ENCODE results near the gene ETV3. TPM values are rescaled to one million over a fixed set of nuclear protein-coding genes. Genes with fewer than 3 reads are reported as not detected.

Gene ETV3
- total RNA-seq, 2 experiments from 2014 or later, result 11.1 to 20.4 TPM

DNA sequence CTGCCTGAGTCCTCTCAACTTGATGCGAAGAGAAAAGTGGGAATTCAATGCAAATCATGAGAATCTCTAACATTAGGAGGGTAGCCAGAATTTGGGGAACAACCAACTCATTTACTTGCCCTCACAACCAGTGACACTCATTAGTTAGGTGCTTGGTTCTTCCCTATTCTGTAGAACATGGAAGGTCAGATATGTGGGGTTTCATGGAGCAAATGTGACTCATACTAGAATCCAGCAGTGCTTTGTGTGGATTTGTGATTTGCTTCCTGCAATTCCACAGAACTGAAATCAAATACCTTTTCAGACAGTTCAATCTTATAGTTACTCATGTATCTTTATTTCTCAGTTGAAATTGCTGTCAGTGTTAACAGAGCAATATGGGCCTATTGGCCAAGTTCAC lies 6.9 kb upstream of the ETV3 start:
- intact Hi-C loops (cut with micrococcal nuclease; ENCODE audit: unreplicated experiment), result no loop called here
- Histone ChIP-seq H3K4me2 (ENCODE audit: low read length) (no peak overlapping the region), H3K4me3 (ENCODE audit: low read depth, low read length, poor library complexity, severe bottlenecking) (no peak overlapping the region), H4K20me1 (ENCODE audit: insufficient read depth, low read length) (no peaks in the 10 kb centered on the region), H2AFZ (ENCODE audit: low read length) (no peak overlapping the region), H3K9me3 (ENCODE audit: low read length) (no peaks in the 10 kb centered on the region), H3K4me1 (ENCODE audit: insufficient read depth, low read length, poor library complexity, severe bottlenecking) (peaks cover 8% of the 10 kb centered on the region), H3K36me3 (ENCODE audit: insufficient read depth, low read length) (no peaks in the 10 kb centered on the region), H3K27ac (ENCODE audit: low read depth, low read length, poor library complexity, severe bottlenecking) (no peak overlapping the region), H3K79me2 (ENCODE audit: insufficient read depth, low read depth, low read length) (no peaks in the 10 kb centered on the region), H3K9me2 (ENCODE audit: insufficient read depth, low read length) (no peaks in the 10 kb centered on the region)
- ChIA-PET CTCF (ENCODE audit: unreplicated experiment) (no interaction called here), POLR2A (no interaction called here)
- DNase-seq (ENCODE audit: low spot score), result no peak
- BruUV-seq (replicated peaks), result no TSS peak
- TF ChIP-seq EZH2phosphoT487 (IDR thresholded peaks at IDR 0.05; ENCODE audit: borderline replicate concordance, low read depth, low read length), result no peak
- TF ChIP-seq, protein P1, sequence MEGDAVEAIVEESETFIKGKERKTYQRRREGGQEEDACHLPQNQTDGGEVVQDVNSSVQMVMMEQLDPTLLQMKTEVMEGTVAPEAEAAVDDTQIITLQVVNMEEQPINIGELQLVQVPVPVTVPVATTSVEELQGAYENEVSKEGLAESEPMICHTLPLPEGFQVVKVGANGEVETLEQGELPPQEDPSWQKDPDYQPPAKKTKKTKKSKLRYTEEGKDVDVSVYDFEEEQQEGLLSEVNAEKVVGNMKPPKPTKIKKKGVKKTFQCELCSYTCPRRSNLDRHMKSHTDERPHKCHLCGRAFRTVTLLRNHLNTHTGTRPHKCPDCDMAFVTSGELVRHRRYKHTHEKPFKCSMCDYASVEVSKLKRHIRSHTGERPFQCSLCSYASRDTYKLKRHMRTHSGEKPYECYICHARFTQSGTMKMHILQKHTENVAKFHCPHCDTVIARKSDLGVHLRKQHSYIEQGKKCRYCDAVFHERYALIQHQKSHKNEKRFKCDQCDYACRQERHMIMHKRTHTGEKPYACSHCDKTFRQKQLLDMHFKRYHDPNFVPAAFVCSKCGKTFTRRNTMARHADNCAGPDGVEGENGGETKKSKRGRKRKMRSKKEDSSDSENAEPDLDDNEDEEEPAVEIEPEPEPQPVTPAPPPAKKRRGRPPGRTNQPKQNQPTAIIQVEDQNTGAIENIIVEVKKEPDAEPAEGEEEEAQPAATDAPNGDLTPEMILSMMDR (conservative IDR thresholded peaks at IDR 0.05; ENCODE audit: low read length), result no peak

- intact Hi-C loops (cut with micrococcal nuclease; ENCODE audit: unreplicated experiment), result no loop called here
- H3K36me3 ChIP-seq (ENCODE audit: insufficient read depth, low read length), result no peaks in the 10 kb centered on the region
- no peaks in the 10 kb centered on the region for H3K9me3 ChIP-seq (ENCODE audit: low read length)
- POLR2A ChIA-PET, result no interaction called here
- no peak overlapping the region for H3K4me3 ChIP-seq (ENCODE audit: low read depth, low read length, poor library complexity, severe bottlenecking)
- CTCF ChIA-PET (ENCODE audit: unreplicated experiment), result no interaction called here
- H2AFZ ChIP-seq (ENCODE audit: low read length), result no peak overlapping the region
- peaks cover 10% of the 10 kb centered on the region for H3K4me1 ChIP-seq (ENCODE audit: insufficient read depth, low read length, poor library complexity, severe bottlenecking)
- H3K79me2 ChIP-seq (ENCODE audit: insufficient read depth, low read depth, low read length), result no peaks in the 10 kb centered on the region
- H3K9me2 ChIP-seq (ENCODE audit: insufficient read depth, low read length), result no peaks in the 10 kb centered on the region
- no TSS peak for BruUV-seq (replicated peaks)
- no peaks in the 10 kb centered on the region for H4K20me1 ChIP-seq (ENCODE audit: insufficient read depth, low read length)
- DNase-seq (ENCODE audit: low spot score), result no peak
- H3K27ac ChIP-seq (ENCODE audit: low read depth, low read length, poor library complexity, severe bottlenecking), result no peak overlapping the region
- H3K4me2 ChIP-seq (ENCODE audit: low read length), result no peak overlapping the region
- no peak for TF ChIP-seq EZH2phosphoT487 (IDR thresholded peaks at IDR 0.05; ENCODE audit: borderline replicate concordance, low read depth, low read length)
- TF ChIP-seq, protein P1 (conservative IDR thresholded peaks at IDR 0.05; ENCODE audit: low read length), result no peak
These were observed 6.3 kb upstream of the ETV3 start for GRCh38 chr1:157144509-157144908.

DNA sequence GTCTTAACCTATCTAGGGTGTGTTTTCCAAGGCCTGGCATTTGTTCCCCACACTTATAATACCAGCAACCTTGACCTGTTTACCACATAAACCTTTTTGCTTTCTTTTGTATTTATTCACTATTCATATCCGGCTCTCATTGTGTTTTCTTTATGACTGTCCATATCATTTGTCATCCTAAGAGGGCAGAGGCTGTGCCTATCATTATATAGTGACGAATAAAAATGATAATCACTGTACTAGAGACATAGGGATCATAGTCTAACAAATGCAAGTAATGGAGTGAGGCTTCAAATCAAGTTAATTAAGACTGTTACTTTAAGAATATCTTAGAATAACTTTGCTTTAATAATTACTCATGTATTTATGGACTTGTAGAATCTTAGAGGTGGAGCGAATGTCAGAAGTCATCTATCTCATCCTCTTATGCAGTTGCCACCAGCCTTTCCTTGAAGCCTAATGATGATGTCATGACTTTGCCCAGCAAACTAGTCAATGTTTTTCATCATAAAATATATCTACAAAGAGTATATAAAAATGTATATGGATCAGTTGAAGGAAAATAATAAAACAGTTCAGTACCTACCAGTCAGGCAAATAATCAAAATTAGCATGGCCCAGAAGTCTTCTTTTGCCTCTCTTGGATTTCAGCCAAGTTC lies 4.7 kb upstream of the ETV3 start:
- ChIA-PET CTCF (ENCODE audit: unreplicated experiment) (interaction anchor here (0.5 kb wide), 1 partner anchor 11 kb away, joined by 3 read pairs; no protein-coding TSS in a partner anchor), POLR2A (interaction anchor here (0.7 to 1.4 kb wide), 2 partner anchors 9 to 52 kb away, joined by 3 to 4 read pairs; no protein-coding TSS in a partner anchor)
- intact Hi-C loops (cut with micrococcal nuclease; ENCODE audit: unreplicated experiment), result no loop called here
- Histone ChIP-seq H3K79me2 (ENCODE audit: insufficient read depth, low read depth, low read length) (no peaks in the 10 kb centered on the region), H3K9me2 (ENCODE audit: insufficient read depth, low read length) (no peaks in the 10 kb centered on the region), H3K4me1 (ENCODE audit: insufficient read depth, low read length, poor library complexity, severe bottlenecking) (peaks cover 10% of the 10 kb centered on the region), H3K4me2 (ENCODE audit: low read length) (no peak overlapping the region), H3K9me3 (ENCODE audit: low read length) (no peaks in the 10 kb centered on the region), H3K36me3 (ENCODE audit: insufficient read depth, low read length) (no peaks in the 10 kb centered on the region), H3K4me3 (ENCODE audit: low read depth, low read length, poor library complexity, severe bottlenecking) (no peak overlapping the region), H2AFZ (ENCODE audit: low read length) (no peak overlapping the region), H4K20me1 (ENCODE audit: insufficient read depth, low read length) (no peaks in the 10 kb centered on the region), H3K27ac (ENCODE audit: low read depth, low read length, poor library complexity, severe bottlenecking) (no peak overlapping the region)
- TF ChIP-seq EZH2phosphoT487 (IDR thresholded peaks at IDR 0.05; ENCODE audit: borderline replicate concordance, low read depth, low read length), result no peak
- TF ChIP-seq, protein P1 (conservative IDR thresholded peaks at IDR 0.05; ENCODE audit: low read length), result no peak
- BruUV-seq (replicated peaks), result no TSS peak
- no peak for DNase-seq (ENCODE audit: low spot score)
